Astrocyte of the spinal cord (primary cell): Measurements from ENCODE around the gene ARHGAP18.

Experiments used
- DNase-seq: peaks from one replicate; pipeline ENCODE4 v3.0.0; 2011; ENCODE audit warnings: low read depth, low spot score
- H3K4me3 ChIP-seq: 2 replicates; pipeline ENCODE4 v1.5.1; 2011; ENCODE audit warnings: low read depth, mild to moderate bottlenecking, low read length, moderate library complexity
- CTCF ChIP-seq: IDR thresholded peaks from 2 replicates; pipeline ENCODE4 v1.5.1; 2012; ENCODE audit warnings: low read depth, mild to moderate bottlenecking, low read length, inconsistent platforms
- in situ Hi-C: cut with HindIII; loops from 2 replicates; pipeline ENCODE4 v1.10.0; 2017; ENCODE audit warnings: low sequenced_read_pairs

The ARHGAP18 gene

GRCh38 chr6:129704708-129705107 lies 5.3 kb downstream of the ARHGAP18 start:
- in situ Hi-C loops: no loop called here
- no peak overlapping the region for H3K4me3 ChIP-seq
- DNase-seq: no peak
- no peak for TF ChIP-seq CTCF

- TF ChIP-seq CTCF: no peak
- in situ Hi-C loops: no loop called here
- no peak for DNase-seq
- H3K4me3 ChIP-seq: no peak overlapping the region
Observed at GRCh38 chr6:129701721-129702455, 8.1 kb downstream of the ARHGAP18 start.

- TF ChIP-seq CTCF: no peak
- DNase-seq: no peak
- H3K4me3 ChIP-seq: no peak overlapping the region
- in situ Hi-C loops: no loop called here
Observed at GRCh38 chr6:129700666-129701065, 9.3 kb downstream of the ARHGAP18 start.

GRCh38 chr6:129699659-129700058 lies 10.3 kb downstream of the ARHGAP18 start:
- no peak for DNase-seq
- TF ChIP-seq CTCF: no peak
- no peak overlapping the region for H3K4me3 ChIP-seq
- in situ Hi-C loops: no loop called here

- no peak for TF ChIP-seq CTCF
- DNase-seq: no peak
- no peak overlapping the region for H3K4me3 ChIP-seq
- in situ Hi-C loops: no loop called here
Observed at GRCh38 chr6:129698430-129698829, 11.5 kb downstream of the ARHGAP18 start.

- TF ChIP-seq CTCF: no peak
- DNase-seq: no peak
- no peak overlapping the region for H3K4me3 ChIP-seq
- in situ Hi-C loops: no loop called here
Observed at GRCh38 chr6:129697788-129698187, 12.2 kb downstream of the ARHGAP18 start.
